AG09319 (cell line): Measurements from ENCODE around the gene WDR73.
A peak's percentile ranks its signal among the peaks of the same experiment; 100 is the strongest.

Experiments
- DNase-seq: peaks from one replicate; pipeline ENCODE4 v3.0.0-alpha.2; 2010; ENCODE audit warnings: low read depth; ENCODE audit errors: extremely low read depth
- TF ChIP-seq, protein P1 (sequence below): IDR thresholded peaks from 2 replicates; pipeline ENCODE4 v1.5.1; 2011; ENCODE audit warnings: low read depth, mild to moderate bottlenecking, inconsistent platforms, low read length, moderate library complexity

Gene WDR73

DNA sequence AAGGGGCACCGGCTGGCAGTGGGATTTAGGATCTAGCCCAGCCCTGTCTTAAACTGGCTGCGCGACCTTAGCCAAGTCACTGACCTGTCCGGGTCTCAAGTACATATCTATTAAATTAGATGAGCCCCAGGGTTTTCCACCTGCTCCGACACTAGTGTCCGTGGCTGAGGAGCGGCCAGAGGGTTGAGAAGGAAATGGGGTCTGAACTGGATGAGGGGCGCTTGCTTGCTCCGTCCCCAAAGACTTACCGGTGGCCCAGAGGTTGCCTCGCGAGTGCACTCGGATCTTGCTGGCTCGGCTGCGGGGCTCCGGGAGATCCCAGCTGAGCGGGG, 3.6 kb upstream of the WDR73 start:
- no peak for DNase-seq
- TF ChIP-seq, protein P1, sequence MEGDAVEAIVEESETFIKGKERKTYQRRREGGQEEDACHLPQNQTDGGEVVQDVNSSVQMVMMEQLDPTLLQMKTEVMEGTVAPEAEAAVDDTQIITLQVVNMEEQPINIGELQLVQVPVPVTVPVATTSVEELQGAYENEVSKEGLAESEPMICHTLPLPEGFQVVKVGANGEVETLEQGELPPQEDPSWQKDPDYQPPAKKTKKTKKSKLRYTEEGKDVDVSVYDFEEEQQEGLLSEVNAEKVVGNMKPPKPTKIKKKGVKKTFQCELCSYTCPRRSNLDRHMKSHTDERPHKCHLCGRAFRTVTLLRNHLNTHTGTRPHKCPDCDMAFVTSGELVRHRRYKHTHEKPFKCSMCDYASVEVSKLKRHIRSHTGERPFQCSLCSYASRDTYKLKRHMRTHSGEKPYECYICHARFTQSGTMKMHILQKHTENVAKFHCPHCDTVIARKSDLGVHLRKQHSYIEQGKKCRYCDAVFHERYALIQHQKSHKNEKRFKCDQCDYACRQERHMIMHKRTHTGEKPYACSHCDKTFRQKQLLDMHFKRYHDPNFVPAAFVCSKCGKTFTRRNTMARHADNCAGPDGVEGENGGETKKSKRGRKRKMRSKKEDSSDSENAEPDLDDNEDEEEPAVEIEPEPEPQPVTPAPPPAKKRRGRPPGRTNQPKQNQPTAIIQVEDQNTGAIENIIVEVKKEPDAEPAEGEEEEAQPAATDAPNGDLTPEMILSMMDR, result no peak

DNA sequence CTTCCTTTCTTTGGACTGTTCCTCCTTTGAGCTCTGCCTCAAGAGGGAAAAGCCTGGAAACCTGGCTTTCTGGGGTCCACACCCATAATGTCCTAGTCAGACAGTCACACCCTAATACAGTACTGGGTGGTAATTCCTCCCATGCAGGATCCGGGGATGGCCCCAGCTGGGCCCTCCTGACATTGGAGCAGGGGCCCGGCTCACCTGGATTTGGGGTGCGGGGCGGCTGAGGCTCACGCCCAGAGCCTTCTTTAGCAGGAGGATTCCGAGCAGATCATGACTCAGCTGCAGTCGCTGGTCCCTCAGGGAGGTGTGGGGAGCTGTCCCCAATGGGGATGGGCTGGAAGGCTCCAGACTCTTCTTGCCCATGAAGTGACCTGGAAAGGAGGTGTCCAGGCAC, 2.9 kb upstream of the WDR73 start:
- DNase-seq, result no peak
- TF ChIP-seq, protein P1, result no peak

DNA sequence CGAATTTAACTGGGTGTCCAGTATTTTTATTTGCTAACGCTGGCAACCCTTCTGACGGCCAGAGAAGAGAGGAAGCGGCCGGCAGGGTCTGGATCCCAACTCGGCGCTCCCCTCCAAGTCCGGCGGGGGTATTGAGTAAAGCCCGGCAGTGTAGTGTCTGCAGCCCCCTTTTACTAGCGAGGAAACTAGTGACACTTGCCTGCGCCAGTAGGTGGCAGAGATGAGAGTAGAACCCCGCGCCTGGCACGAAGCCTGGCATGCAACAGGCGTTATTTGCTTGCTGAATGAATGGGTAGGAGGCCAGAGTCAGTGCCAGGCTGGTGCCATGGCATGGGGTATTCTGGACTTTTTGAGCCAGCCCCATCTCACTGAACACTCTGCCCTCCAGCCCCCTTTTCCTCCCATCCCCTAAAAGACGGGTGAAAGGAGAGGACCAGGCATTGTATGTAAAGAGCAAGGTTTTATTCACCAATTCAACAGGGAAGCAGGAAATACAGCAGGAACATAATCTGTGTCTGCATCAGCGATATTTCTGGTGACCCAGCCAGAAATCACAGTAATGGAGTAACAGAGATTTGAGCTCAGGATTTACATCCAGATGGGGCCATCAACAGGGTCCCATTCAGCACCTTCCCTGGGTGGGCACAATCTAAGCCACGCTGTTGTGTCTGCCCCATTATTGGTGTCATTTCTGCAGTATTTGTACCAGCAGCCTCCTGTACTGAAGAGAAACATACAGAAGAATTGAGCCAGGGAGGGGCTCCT, 788 bp upstream of the WDR73 start:
- DNase-seq, result peak; percentile 49
- TF ChIP-seq, protein P1, result peak; percentile 79

DNA sequence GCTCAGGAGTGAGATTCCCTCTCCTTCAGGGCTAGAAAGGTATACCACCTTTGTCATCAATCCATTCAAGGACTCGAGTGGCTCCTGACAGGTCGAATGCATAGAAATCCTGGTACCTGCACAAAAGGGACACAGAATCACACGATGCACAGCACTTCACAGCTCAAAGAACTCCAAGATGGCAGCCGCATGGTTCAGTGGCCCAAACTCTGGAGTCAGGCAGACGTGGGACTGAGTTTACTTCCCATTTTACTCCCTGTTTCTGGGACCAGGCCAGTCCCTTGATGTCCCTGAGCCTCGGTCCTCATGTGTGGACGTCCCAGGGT, 536 bp downstream of the WDR73 start:
- DNase-seq, result no peak
- TF ChIP-seq, protein P1, result no peak

DNA sequence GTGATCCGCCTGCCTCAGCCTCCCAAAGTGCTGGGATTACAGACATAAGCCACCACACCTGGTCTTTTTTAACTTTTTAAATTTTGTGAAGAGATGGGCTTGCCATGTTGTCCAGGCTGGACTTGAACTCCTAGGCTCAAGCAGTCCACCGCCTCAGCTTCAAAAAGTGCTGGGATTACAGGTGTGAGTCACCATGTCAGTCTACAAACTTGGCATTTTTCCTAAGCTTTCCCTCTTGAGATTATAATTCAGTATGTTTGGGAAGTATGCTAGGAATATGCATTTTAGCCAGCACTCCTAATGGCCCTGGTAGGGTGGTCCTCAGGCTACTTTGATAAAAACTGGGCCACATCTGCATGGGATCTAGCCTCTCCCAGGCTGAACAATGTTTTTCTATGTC, 4.4 kb downstream of the WDR73 start:
- no peak for DNase-seq
- TF ChIP-seq, protein P1, result no peak

DNA sequence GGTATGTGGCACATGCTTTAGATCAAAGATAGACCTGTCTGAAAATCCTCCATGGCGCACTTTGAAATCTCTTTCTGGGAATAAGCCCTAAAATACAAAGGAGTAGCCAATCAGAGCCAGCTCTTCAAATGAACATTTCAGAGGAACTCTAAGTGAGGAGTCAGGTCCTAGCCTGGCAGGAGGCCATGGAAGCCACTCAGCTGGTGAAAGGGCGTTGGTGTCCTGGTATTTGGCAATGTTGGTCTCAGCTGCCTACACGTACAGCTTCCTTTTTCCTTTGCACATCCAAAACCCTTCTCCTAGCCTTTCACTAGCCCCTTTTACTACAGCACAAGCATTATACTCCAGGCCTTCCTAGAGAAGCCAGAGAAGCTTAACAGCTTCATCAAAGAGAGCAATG, 5.5 kb downstream of the WDR73 start:
- DNase-seq, result no peak
- TF ChIP-seq, protein P1, result no peak

DNA sequence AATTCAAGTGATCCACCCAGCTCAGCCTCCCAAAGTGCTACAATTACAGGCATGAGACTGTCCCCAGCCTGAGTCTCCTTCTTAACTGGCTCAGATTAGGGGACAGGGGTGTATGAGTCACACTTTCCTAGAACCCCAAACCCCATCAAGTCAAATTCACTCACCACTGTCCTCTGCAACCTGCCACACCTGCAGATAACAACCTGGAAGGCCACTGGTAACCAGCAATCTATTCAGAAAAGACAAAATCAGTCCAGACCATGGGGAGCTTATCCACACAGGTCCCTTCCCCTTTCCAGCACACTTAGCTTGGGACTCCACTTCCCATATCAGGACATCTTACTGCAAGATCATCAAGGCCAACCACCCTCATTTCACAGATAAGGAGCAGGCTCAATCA, 6.4 kb downstream of the WDR73 start:
- DNase-seq, result no peak
- TF ChIP-seq, protein P1, result no peak
